Measurements from ENCODE around the gene UBE2H. TPM values are rescaled to one million over a fixed set of nuclear protein-coding genes. Genes with fewer than 3 reads are reported as not detected.

The UBE2H gene
- total and polyA plus RNA-seq, 2 donors (not counting 1 experiment from before 2014, with no cell fraction given): 23.3 to 54.1 TPM

- no peak overlapping the region for H2AFZ ChIP-seq (ENCODE audit: insufficient read depth, low read depth, low read length, poor library complexity, severe bottlenecking)
- WGBS (ENCODE audit: insufficient coverage): no CpG with 5 or more reads among the region's 6 CpGs
- no peak for ATAC-seq (ENCODE audit: low read depth)
- no peak overlapping the region for H3K27ac ChIP-seq (ENCODE audit: low read length in 2 of 2)
- peaks cover 0 to 5% of the 10 kb centered on the region in 2 donors for H3K4me1 ChIP-seq (ENCODE audit: control insufficient read depth in 2 of 2, insufficient read depth in 2 of 2, low read length in 2 of 2)
- Mint-ChIP-seq H3K4me3 (no peak overlapping the region), H3K4me1 (peaks cover 17% of the 10 kb centered on the region), H3K27me3 (no peaks in the 10 kb centered on the region), H3K9me3 (ENCODE audit: insufficient read depth) (no peaks in the 10 kb centered on the region), H3K27ac (no peak overlapping the region)
- POLR2A ChIA-PET: no interaction called here
- peaks cover 51% of the 10 kb centered on the region for H4K20me1 ChIP-seq (ENCODE audit: control insufficient read depth, insufficient read depth, low read length, poor library complexity, severe bottlenecking)
- no peak overlapping the region for H3K4me3 ChIP-seq (ENCODE audit: control extremely low read depth in 1 of 5, extremely low read depth in 1 of 5, insufficient read depth in 1 of 5, low read depth in 2 of 5, low read length in 4 of 5)
- CTCF ChIA-PET: no interaction called here
- TF ChIP-seq CTCF (IDR thresholded peaks at IDR 0.05): no peak
- TF ChIP-seq EZH2 (IDR thresholded peaks at IDR 0.05; ENCODE audit: borderline replicate concordance, insufficient read depth, low read depth, low read length, poor library complexity, severe bottlenecking): no peak
- intact Hi-C loops (cut with micrococcal nuclease): no loop called here
- H3K9me3 ChIP-seq (ENCODE audit: control extremely low read depth in 1 of 3, control insufficient read depth in 2 of 3, insufficient read depth in 1 of 3, low read length in 2 of 3): no peaks in the 10 kb centered on the region
- H3K79me2 ChIP-seq (ENCODE audit: control insufficient read depth, insufficient read depth, low read length): peaks cover 73% of the 10 kb centered on the region
- no peak overlapping the region for H3K4me2 ChIP-seq (replicated peaks; ENCODE audit: low read depth, low read length, poor library complexity, severe bottlenecking)
- H3K27me3 ChIP-seq (replicated peaks in 1 of 4; ENCODE audit: control extremely low read depth in 1 of 4, control insufficient read depth in 3 of 4, insufficient read depth in 4 of 4, low read length in 3 of 4): no peaks in the 10 kb centered on the region
- peaks cover 3 to 22% of the 10 kb centered on the region in 2 experiments for H3K36me3 ChIP-seq (replicated peaks in 1 of 2; ENCODE audit: control extremely low read depth in 1 of 2, control insufficient read depth in 1 of 2, extremely low read depth in 1 of 2, insufficient read depth in 2 of 2, low read length in 1 of 2)
- no peak for DNase-seq
- H3K9ac ChIP-seq (ENCODE audit: low read length): no peak overlapping the region
Measured at GRCh38 chr7:129853661-129854268, 99.0 kb downstream of the UBE2H start.

- H3K4me1 Mint-ChIP-seq: peaks cover 8% of the 10 kb centered on the region
- no peak for TF ChIP-seq CTCF (IDR thresholded peaks at IDR 0.05)
- no peak for TF ChIP-seq EZH2 (IDR thresholded peaks at IDR 0.05; ENCODE audit: borderline replicate concordance, insufficient read depth, low read depth, low read length, poor library complexity, severe bottlenecking)
- Histone ChIP-seq H3K36me3 (replicated peaks in 1 of 2; ENCODE audit: control extremely low read depth in 1 of 2, control insufficient read depth in 1 of 2, extremely low read depth in 1 of 2, insufficient read depth in 2 of 2, low read length in 1 of 2) (peaks cover under 1 to 20% of the 10 kb centered on the region in 2 experiments), H3K4me1 (ENCODE audit: control insufficient read depth in 2 of 2, insufficient read depth in 2 of 2, low read length in 2 of 2) (no peaks in the 10 kb centered on the region), H4K20me1 (ENCODE audit: control insufficient read depth, insufficient read depth, low read length, poor library complexity, severe bottlenecking) (peaks cover 49% of the 10 kb centered on the region), H2AFZ (ENCODE audit: insufficient read depth, low read depth, low read length, poor library complexity, severe bottlenecking) (no peak overlapping the region), H3K4me3 (ENCODE audit: control extremely low read depth in 1 of 5, extremely low read depth in 1 of 5, insufficient read depth in 1 of 5, low read depth in 2 of 5, low read length in 4 of 5) (no peak overlapping the region), H3K9ac (ENCODE audit: low read length) (no peak overlapping the region), H3K27ac (ENCODE audit: low read length in 2 of 2) (no peak overlapping the region), H3K4me2 (replicated peaks; ENCODE audit: low read depth, low read length, poor library complexity, severe bottlenecking) (no peak overlapping the region), H3K79me2 (ENCODE audit: control insufficient read depth, insufficient read depth, low read length) (peaks cover 59% of the 10 kb centered on the region), H3K9me3 (ENCODE audit: control extremely low read depth in 1 of 3, control insufficient read depth in 2 of 3, insufficient read depth in 1 of 3, low read length in 2 of 3) (no peaks in the 10 kb centered on the region), H3K27me3 (replicated peaks in 1 of 4; ENCODE audit: control extremely low read depth in 1 of 4, control insufficient read depth in 3 of 4, insufficient read depth in 4 of 4, low read length in 3 of 4) (no peaks in the 10 kb centered on the region)
- ChIA-PET POLR2A (no interaction called here), CTCF (interaction anchor here (1.0 to 1.4 kb wide), 5 partner anchors 9 to 159 kb away, joined by 3 to 5 read pairs (median 3); no protein-coding TSS in a partner anchor)
- H3K9me3 Mint-ChIP-seq (ENCODE audit: insufficient read depth): no peaks in the 10 kb centered on the region
- intact Hi-C loops (cut with micrococcal nuclease): no loop called here
- H3K27me3 Mint-ChIP-seq: no peaks in the 10 kb centered on the region
- ATAC-seq (ENCODE audit: low read depth): no peak
- H3K27ac Mint-ChIP-seq: no peak overlapping the region
- no peak for DNase-seq
- no peak overlapping the region for H3K4me3 Mint-ChIP-seq
- WGBS (ENCODE audit: insufficient coverage): no CpG with 5 or more reads among the region's 3 CpGs
Measured at GRCh38 chr7:129851809-129852208, 101.0 kb downstream of the UBE2H start.
